Measurements from ENCODE around the gene NUDT2.
"Not testable (repeated sequence)": the region's sequence is repeated elsewhere in the genome, so short reads cannot be mapped to it uniquely, and the experiment has no call there.

NUDT2 gene

GRCh38 chr9:34328987-34329832 lies at the start of gene NUDT2, which contains the start of gene KIF24:
NUDT2 (plus strand) TSS chr9:34329569; CDS start chr9:34339040, 9,471 bp downstream.
KIF24 (minus strand) TSS chr9:34329268; CDS start chr9:34311346, 17,922 bp downstream.
- peak; percentile 81 for DNase-seq (ENCODE audit: low spot score)

GRCh38 chr9:34282096-34282495 lies 47.3 kb upstream of the NUDT2 start:
- DNase-seq (ENCODE audit: low spot score): no peak

- no peak for DNase-seq (ENCODE audit: low spot score)
Measured at GRCh38 chr9:34289159-34289558, 40.2 kb upstream of the NUDT2 start.

- no peak for DNase-seq (ENCODE audit: low spot score)
Measured at GRCh38 chr9:34291023-34291422, 38.3 kb upstream of the NUDT2 start.

GRCh38 chr9:34291423-34291822 lies 37.9 kb upstream of the NUDT2 start:
- DNase-seq (ENCODE audit: low spot score): no peak

GRCh38 chr9:34292552-34292951 lies 36.8 kb upstream of the NUDT2 start:
- peak; percentile 10 for DNase-seq (ENCODE audit: low spot score)

GRCh38 chr9:34301064-34301463 lies 28.3 kb upstream of the NUDT2 start:
- DNase-seq (ENCODE audit: low spot score): not testable (repeated sequence)

- not testable (repeated sequence) for DNase-seq (ENCODE audit: low spot score)
Measured at GRCh38 chr9:34308316-34308715, 21.1 kb upstream of the NUDT2 start.

- no peak for DNase-seq (ENCODE audit: low spot score)
Measured at GRCh38 chr9:34310215-34310614, 19.2 kb upstream of the NUDT2 start.

GRCh38 chr9:34311499-34312185 lies 17.7 kb upstream of the NUDT2 start:
- DNase-seq (ENCODE audit: low spot score): no peak

GRCh38 chr9:34317436-34317835 lies 11.9 kb upstream of the NUDT2 start:
- DNase-seq (ENCODE audit: low spot score): no peak

GRCh38 chr9:34318163-34318790 lies 11.1 kb upstream of the NUDT2 start:
- DNase-seq (ENCODE audit: low spot score): no peak

- no peak for DNase-seq (ENCODE audit: low spot score)
Measured at GRCh38 chr9:34321451-34321850, 7.9 kb upstream of the NUDT2 start.

- DNase-seq (ENCODE audit: low spot score): no peak
Measured at GRCh38 chr9:34322899-34323591, 6.3 kb upstream of the NUDT2 start.

GRCh38 chr9:34326690-34327089 lies 2.7 kb upstream of the NUDT2 start:
- no peak for DNase-seq (ENCODE audit: low spot score)

- DNase-seq (ENCODE audit: low spot score): peak; percentile 19
Measured at GRCh38 chr9:34328500-34328986, 826 bp upstream of the NUDT2 start.

GRCh38 chr9:34331196-34331595 lies 1.8 kb downstream of the NUDT2 start:
- DNase-seq (ENCODE audit: low spot score): no peak

- DNase-seq (ENCODE audit: low spot score): peak; percentile 34
Measured at GRCh38 chr9:34332076-34332964, 3.0 kb downstream of the NUDT2 start.

- no peak for DNase-seq (ENCODE audit: low spot score)
Measured at GRCh38 chr9:34333836-34334235, 4.5 kb downstream of the NUDT2 start.

GRCh38 chr9:34334337-34334824 lies 5.0 kb downstream of the NUDT2 start:
- DNase-seq (ENCODE audit: low spot score): no peak

- no peak for DNase-seq (ENCODE audit: low spot score)
Measured at GRCh38 chr9:34334916-34335315, 5.5 kb downstream of the NUDT2 start.

All from HuH-7 (cell line).